ENCODE results near the gene MIEN1.
"Not testable (repeated sequence)": the region's sequence is repeated elsewhere in the genome, so short reads cannot be mapped to it uniquely, and the experiment has no call there.

The MIEN1 gene

DNA sequence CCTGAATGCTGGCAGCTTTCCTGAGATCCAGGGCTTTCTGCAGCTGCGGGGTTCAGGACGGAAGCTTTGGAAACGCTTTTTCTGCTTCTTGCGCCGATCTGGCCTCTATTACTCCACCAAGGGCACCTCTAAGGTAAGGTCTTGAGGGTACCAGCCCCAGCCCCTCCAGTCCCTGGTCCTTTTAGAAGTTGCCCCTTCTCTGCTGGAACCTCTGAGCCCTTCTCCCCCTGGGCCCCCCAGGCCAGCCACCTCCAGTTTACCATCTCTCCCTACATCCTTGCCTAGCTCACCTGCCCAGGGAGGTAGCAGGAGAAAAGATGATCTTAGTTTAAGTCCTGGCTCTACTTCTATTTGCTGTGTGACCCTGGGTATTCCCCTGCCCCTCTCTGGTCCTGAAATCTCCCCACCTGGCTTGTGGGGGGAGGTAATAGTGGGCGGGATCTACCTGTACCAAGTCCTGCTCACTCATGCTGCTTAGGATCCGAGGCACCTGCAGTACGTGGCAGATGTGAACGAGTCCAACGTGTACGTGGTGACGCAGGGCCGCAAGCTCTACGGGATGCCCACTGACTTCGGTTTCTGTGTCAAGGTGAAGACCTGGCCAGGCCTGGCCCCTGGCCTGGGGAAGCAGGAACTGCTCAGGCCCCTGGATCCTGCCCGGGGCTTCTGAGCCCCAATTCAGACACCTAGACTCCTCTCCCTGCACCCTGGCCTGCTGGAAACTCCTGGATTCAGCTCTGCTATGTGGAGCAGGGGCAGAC, 13.9 kb upstream of the MIEN1 start:
- intact Hi-C loops (cut with DNase I), result no loop called here
- no peak for DNase-seq

DNA sequence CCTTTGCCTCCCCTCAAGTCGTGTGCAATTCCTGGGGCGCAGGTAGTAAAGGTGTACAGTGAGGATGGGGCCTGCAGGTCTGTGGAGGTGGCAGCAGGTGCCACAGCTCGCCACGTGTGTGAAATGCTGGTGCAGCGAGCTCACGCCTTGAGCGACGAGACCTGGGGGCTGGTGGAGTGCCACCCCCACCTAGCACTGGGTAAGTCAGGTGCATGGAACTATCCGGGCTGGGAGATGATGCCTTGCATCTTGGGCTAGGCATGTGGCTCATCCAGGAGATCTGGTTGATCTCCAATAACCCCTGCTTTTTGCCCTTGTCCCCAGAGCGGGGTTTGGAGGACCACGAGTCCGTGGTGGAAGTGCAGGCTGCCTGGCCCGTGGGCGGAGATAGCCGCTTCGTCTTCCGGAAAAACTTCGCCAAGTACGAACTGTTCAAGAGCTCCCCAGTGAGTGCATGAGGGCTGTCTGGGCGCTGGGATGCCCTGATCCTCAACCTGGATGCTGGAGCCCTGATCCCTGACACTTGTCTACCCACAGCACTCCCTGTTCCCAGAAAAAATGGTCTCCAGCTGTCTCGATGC, 12.6 kb upstream of the MIEN1 start:
- intact Hi-C loops (cut with DNase I), result no loop called here
- DNase-seq, result peak in 23 of 42 donors; percentile 12 to 71 (median 52)

DNA sequence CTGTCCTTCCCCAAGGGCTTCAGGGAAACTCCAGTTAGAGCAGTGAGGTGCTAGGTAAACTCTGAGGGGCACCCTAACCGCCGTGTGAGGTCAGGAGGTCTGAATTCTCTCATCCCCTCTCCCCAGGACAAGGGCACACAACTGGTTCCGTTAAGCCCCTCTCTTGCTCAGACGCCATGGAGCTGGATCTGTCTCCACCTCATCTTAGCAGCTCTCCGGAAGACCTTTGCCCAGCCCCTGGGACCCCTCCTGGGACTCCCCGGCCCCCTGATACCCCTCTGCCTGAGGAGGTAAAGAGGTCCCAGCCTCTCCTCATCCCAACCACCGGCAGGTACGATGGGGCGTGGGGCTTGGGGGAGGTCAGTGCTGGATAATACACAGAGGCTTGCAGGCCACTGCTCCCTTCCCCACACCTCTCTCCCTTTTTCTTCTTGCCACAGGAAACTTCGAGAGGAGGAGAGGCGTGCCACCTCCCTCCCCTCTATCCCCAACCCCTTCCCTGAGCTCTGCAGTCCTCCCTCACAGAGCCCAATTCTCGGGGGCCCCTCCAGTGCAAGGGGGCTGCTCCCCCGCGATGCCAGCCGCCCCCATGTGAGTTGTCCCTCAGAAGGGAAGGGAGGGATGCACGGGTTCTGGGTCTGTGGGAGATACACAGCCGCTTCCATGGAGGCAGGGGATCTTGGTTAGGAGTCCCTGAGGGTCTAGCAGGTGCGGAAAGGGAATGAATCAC, 12.0 kb upstream of the MIEN1 start:
- intact Hi-C loops (cut with DNase I), result no loop called here

DNA sequence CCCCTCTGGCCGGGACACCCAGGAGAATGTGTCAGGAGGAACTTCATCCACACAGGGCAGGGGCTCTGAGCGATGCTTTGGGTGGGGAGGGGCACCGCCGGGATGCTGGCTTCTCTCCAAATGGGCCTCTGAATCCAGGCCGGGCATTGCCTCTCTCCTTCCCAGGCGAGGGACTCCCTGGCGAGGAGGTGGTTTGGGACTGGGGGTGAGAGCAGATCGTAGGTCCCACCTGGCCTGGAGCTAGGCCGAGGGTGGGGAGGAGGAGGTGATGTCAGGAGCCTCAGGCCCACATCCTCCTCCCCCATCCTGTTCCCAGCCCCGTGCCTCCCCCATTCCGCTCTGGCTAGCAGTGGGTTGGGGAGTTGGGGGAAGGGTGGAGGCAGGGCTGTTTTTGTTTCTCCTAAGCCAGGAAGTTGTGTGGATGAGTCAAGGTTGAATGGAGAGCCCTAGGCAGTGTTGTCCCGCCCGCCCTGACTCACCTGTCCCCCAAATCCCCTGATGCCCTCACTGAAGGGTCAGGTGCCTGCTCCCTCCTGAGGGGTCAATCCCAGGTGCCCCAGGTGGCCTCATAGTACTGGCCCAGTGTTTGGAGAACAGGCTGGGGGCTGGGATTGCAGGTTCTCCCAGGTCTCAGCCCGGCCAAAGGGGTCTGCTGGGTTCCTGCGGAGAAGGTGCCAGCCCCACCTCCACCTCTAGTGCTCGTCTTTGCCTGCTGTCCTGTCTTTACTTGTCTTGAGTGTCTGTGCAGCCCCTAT, 10.2 kb upstream of the MIEN1 start:
- no peak for DNase-seq

More for the DNA sequence above, 12.0 kb upstream of the MIEN1 start:
- no peak for DNase-seq

DNA sequence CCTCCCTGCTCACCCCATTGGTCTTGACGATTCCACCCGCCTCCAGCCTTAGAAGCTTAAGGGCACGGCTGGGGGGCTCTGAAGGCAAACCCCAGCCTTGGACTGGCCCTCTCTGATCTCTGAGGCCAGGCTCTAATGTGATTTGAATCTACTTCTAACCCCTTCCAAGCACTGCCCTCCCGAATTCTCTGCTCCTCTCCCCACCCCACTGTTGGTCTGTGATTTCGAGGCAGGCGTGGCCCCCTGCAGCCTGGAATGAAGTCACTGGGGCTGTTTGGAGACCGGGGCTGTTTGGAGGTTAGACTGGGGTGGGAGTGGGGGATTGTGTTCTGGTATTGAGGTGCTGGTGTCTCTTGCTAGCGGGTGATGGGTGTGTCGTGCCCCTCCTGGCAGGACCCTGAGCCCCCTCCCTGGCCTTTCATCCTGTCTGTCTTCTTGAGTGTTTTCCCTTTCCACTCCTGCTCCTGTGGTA, 9.6 kb upstream of the MIEN1 start:
- no peak for DNase-seq
- intact Hi-C loops (cut with DNase I), result no loop called here

More for the DNA sequence above, 10.2 kb upstream of the MIEN1 start:
- intact Hi-C loops (cut with DNase I), result no loop called here

DNA sequence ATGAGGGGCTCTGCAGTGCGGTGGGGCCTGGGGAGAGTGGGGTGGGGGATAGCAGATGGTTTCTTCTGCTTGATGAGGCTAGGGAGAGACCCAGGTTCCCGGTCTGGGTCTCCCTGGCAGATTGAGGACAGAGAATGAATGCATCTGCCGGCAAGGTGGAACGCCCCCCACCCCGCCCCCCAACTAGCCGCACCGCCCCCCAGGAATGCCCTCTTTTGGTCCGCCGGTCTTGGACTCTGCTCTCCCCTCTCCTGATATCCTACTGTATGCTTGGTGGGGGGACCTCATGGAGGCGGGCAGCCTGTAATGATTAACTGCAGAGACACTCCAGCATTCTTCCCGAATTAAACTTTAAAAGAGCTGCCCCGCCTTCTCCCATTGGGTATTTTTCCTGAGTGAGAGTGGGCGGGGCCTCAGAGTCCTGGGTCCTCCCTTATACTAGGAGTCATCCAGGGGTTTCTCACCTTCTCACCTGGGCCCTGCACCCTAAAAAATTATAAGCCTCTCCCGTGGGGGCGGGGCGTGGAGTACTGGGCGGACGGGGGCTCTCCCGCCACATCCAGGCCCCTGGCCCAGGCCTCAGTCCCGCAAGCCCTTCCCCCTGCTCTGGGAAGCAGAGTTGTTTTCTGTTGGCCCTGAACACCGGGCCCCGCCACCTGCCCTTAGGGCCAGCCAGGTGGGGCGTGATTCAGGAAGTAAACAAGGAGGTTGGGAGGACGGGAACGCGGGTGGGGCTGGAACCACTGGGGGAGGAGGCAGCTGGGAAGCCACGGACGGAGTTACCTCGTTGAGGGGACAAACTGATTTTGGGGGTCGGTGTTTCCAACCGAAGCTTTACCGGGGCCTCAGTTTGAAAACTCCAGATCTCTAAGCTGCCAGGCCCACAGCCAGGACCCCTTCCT, 8.9 kb upstream of the MIEN1 start:
- intact Hi-C loops (cut with DNase I), result no loop called here
- DNase-seq, result no peak

DNA sequence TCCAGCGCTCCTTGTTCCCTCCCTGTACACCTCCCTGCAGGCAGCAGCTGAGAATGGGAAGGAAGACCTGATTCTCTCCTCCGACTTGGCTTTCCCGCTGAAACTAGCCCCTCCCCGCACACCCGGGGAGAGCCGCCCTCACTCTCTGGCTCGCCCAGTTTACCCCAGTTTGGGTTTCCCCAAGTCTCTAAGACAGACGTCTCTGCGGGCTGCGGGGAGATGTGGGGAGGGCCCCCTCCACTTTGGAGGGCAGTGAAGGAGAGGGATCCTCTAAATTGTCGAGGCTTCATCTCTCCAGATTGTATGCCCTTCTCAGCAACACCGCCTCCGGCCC, 8.2 kb upstream of the MIEN1 start:
- peak in 14 of 42 donors; percentile 17 to 64 (median 37) for DNase-seq
- intact Hi-C loops (cut with DNase I), result no loop called here

DNA sequence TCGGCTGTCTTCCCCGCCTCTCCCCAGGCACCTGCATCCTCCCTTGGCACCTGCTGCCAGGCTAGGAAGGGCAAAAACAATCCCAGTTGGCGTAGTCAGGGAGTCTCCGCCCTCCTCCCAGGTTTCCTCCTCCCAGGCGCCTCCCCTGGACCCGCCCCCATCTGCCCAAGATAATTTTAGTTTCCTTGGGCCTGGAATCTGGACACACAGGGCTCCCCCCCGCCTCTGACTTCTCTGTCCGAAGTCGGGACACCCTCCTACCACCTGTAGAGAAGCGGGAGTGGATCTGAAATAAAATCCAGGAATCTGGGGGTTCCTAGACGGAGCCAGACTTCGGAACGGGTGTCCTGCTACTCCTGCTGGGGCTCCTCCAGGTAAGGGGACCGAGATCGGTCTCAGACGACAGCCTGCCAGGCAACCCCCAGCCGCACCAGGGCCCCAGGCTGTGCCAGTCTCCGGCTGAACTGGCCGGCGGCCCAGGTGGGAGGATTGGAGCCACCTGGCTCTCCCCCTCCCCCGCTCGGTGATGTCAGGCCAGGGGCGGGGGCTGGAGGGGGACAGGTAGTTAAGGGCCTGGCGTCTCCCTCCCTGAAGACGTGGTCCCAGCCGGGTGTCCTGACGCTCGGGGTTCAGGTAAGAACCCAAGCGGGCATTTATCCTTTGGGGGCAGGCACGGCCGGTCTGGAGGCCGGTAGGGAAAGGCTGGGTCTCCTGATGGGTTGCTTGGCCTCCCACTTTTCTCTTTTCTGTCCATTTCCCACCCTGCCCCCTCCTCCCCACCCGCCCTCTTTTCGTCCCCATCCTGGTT, 7.6 kb upstream of the MIEN1 start, which contains the start of gene GRB7:
Gene GRB7 (plus strand): TSS at position 179 of the 808 bp plus-strand sequence. CDS start 4,364 bp downstream, outside the sequence.
- peak in 37 of 42 donors; percentile 28 to 83 (median 54) for DNase-seq
- intact Hi-C loops (cut with DNase I), result no loop called here

DNA sequence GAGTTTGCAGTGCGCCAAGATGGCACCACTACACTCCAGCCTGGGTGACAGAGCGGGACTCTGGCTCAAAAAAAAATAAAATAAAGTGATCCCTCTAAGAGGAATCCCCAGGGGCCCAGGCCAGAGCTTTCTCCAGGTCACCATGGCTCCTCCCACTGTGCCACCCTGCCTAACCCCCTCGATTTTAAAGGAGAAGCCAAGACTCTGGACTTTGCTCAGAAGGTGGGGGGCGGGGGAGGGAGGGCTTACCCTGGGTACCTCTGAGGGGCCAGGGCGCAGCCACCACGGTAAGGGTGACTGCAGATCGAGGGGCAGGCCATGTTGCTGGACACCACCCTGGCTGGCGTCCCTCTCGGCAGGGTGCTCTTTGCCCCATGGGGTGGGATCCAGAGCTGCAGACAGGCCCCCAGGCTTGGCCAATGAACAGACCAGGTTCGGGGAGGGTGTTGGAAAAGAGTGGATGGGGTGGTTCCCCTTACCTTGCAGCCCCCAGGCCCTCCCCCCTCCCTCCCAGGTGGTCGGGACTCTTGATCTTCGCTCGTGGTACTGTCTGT, 7.0 kb upstream of the MIEN1 start:
- no peak for DNase-seq
- intact Hi-C loops (cut with DNase I), result no loop called here

DNA sequence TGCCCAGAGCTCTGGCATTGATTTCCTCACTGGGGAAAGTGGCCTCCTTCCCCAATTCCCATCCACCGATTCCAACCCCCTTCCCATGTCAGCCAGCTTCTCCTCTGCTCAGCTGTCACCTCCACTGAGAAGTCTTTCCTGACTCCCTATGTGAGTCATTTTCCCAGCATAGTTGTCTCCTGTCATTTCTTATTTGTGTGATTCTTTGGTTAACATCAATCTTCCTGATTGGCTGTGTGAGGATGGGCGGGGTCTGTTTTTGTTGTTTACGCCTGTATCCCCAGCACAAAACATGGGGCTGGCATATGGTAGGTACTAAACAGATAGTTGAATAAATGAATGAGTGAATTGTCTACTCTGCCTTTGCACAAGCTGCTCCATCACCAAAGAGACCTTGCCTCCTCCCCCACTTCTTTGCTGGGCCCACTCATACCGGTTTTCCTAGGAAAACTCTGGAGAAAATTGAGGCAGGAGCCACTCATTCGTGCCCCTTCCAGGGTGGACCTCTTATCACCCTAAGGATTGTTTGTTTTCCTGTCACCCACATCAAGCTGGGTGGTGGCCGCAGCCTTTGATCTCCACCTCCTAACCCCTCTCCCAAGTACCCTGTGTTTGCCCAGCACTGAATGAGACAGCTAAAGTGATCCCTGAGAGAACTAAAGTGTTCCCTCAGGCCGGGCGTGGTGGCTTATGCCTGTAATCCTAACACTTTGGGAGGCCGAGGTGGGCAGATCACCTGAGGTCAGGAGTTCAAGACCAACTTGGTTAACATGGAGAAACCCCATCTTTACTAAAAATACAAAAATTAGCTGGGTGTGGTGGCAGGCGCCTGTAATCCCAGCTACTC, 6.2 kb upstream of the MIEN1 start:
- DNase-seq, result no peak
- intact Hi-C loops (cut with DNase I), result no loop called here

DNA sequence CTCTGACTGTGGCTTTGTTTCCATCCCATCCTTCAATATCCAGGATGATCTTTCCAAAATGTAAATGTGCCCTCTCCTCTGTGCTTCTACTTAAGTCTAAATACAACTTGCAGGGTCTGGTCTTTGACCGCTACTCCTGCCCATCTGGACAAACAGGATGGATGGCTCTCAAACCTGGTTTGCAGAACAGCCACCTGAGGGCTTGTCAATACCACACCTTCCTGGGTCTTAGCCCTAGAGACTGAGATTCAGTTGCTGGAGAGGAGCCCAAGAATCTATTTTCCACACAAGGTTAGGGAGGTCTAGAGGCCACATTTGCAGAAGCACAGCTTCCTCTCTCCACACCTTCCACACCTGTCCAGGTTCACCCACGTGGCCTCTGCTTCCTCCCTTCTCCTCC, 5.5 kb upstream of the MIEN1 start:
- intact Hi-C loops (cut with DNase I), result no loop called here
- DNase-seq, result no peak

DNA sequence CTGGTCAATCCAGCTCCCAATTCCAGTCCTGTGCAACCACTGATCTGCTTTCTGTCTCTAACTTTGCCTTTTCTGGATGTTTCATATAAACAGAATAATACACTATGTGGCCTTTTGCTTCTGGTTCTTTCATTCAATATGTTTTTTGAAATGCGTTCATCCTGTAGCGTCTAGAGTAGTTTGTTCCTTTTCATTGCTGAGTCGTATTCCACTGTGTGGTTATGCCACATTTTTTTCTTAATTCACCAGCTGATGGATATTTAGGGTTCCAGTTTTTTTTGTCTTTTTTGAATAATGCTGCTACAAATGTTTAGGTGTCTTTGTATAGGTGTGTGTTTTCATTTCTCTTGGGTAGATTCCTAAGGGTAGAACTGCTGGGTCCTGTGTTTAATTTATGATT, 2.3 kb upstream of the MIEN1 start:
- intact Hi-C loops (cut with DNase I), result no loop called here
- DNase-seq, result no peak

DNA sequence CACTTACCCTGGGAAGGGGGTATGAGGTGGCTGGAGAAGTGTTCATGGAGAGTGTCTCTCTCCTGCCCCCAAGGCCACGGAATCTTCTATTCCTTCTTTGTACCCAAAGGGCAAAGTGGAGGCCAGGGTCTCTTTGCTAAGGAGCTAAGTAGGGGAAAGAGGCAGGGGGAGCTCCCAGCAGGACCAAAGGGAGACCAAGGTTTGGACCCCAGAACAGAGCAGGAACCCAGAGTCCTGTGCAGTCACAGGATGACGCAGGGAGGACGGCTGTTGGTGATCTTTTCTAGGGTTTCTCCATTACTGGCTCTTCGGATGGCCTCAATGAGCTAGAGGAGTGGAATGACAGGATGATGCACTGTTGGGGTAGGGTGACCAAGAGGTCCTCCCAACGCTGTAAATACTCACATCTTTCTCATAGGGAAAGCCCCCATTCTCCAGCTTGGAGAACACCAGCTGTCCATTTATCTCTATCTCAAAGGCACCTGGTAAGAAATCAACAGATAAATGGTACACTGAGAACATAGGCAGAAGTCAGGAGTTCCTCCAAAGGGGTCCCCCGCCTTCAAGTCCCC, 966 bp downstream of the MIEN1 start:
- DNase-seq, result no peak
- intact Hi-C loops (cut with DNase I), result no loop called here

DNA sequence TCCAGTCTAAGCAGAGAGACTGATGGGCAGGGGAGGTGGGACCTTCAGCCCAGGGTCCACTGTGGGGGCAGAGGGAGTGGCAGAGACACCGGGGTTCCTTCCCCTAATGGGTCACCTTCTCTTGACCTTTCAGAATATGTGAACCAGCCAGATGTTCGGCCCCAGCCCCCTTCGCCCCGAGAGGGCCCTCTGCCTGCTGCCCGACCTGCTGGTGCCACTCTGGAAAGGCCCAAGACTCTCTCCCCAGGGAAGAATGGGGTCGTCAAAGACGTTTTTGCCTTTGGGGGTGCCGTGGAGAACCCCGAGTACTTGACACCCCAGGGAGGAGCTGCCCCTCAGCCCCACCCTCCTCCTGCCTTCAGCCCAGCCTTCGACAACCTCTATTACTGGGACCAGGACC, 2.8 kb downstream of the MIEN1 start:
- no peak for DNase-seq
- intact Hi-C loops (cut with DNase I), result no loop called here

DNA sequence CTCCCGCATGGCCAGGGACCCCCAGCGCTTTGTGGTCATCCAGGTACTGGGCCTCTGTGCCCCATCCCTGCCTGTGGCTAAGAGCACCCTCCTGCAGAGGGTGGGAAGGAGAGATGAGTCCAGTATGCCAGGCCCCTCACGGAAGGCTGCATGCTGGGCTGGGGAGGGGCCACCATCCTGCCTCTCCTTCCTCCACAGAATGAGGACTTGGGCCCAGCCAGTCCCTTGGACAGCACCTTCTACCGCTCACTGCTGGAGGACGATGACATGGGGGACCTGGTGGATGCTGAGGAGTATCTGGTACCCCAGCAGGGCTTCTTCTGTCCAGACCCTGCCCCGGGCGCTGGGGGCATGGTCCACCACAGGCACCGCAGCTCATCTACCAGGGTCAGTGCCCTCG, 3.7 kb downstream of the MIEN1 start:
- no peak for DNase-seq
- intact Hi-C loops (cut with DNase I), result no loop called here

DNA sequence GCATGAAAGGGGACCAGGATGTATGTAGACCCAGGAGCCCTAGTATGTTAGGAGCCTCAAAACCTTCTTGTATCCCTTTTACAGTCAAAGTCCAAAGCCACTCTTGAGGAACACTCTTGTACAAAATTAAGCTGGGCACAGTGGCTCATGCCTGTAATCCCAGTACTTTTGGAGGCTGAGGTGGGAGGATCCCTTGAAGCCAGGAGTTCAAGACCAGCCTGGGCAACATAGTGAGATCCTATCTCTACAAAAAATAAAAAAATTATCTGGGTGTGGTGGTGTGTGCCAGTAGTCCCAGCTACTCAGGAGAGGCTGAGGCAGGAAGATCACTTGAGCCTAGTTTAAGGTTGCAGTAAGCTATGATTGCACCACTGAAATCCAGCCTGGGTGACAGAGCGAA, 4.4 kb downstream of the MIEN1 start:
- intact Hi-C loops (cut with DNase I), result not testable (repeated sequence)

More for the DNA sequence above, 4.4 kb downstream of the MIEN1 start:
- not testable (repeated sequence) for DNase-seq
